LNCaP clone FGC (cell line): ENCODE data around the gene DAO.

Experiments
- DNase-seq: peaks from one replicate; pipeline ENCODE4 v3.0.0-alpha.2; 2011; ENCODE audit warnings: low read depth
- H3K4me3 ChIP-seq: 2 replicates; pipeline ENCODE4 v1.5.1; 2011; ENCODE audit warnings: mild to moderate bottlenecking, low read depth, low read length, control low read depth
- TF ChIP-seq, protein P1 (sequence below): IDR thresholded peaks from 2 replicates; pipeline ENCODE4 v1.5.1; 2012; ENCODE audit warnings: mild to moderate bottlenecking; ENCODE audit not compliant: control insufficient read depth, insufficient read depth; ENCODE audit errors: extremely low read depth

Gene DAO

GRCh38 chr12:108890208-108890607 is 10.3 kb downstream of the DAO start:
- no peak overlapping the region for H3K4me3 ChIP-seq
- TF ChIP-seq, protein P1, sequence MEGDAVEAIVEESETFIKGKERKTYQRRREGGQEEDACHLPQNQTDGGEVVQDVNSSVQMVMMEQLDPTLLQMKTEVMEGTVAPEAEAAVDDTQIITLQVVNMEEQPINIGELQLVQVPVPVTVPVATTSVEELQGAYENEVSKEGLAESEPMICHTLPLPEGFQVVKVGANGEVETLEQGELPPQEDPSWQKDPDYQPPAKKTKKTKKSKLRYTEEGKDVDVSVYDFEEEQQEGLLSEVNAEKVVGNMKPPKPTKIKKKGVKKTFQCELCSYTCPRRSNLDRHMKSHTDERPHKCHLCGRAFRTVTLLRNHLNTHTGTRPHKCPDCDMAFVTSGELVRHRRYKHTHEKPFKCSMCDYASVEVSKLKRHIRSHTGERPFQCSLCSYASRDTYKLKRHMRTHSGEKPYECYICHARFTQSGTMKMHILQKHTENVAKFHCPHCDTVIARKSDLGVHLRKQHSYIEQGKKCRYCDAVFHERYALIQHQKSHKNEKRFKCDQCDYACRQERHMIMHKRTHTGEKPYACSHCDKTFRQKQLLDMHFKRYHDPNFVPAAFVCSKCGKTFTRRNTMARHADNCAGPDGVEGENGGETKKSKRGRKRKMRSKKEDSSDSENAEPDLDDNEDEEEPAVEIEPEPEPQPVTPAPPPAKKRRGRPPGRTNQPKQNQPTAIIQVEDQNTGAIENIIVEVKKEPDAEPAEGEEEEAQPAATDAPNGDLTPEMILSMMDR: no peak
- no peak for DNase-seq

DNA sequence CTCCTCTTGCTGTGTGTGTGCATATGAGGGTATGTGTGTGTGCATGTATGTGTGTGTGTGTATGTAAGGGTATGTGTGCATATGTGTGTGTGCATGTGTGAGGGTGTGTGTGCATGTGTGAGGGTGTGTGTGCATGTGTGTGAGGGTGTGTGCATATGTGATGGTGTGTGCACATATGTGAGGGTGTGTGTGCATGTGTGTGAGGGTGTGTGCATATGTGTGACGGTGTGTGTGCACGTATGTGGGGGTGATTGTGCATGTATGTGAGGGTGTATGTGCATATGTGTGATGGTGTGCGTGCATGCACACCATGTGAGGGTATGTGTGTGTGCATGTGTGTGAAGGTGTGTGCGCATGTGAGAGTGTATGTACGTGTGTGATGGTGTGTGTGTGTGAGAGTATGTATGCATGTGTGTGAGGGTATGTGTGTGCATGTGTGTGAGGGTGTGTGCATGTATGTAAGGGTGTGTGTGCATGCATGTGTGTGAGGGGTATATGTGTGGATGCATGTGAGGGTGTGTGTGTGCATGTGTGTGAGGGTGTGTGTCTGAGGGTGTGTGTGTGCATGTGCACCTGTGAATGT is 15.4 kb downstream of the DAO start:
- no peak for DNase-seq
- H3K4me3 ChIP-seq: no peak overlapping the region
- TF ChIP-seq, protein P1: no peak

DNA sequence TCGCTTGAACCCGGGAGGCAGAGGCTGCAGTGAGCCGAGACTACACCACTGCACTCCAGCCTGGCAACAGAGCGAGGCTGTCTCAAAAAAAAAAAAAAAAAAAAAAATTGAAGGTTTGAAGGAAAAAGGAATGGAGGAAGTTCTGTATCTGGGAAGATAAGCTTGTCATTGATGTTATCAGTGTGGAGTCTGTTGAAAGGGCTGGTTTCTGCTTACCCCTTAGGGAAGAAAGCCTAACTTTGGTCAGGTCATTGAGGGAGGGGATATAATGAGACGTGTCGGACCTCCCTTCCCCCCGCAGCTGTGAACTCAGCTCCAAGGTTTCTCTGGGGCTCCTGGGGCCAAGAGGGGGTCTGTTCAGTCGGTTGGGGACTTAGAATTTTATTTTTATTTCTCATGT is 16.4 kb downstream of the DAO start:
- no peak for DNase-seq
- TF ChIP-seq, protein P1: no peak
- no peak overlapping the region for H3K4me3 ChIP-seq

DNA sequence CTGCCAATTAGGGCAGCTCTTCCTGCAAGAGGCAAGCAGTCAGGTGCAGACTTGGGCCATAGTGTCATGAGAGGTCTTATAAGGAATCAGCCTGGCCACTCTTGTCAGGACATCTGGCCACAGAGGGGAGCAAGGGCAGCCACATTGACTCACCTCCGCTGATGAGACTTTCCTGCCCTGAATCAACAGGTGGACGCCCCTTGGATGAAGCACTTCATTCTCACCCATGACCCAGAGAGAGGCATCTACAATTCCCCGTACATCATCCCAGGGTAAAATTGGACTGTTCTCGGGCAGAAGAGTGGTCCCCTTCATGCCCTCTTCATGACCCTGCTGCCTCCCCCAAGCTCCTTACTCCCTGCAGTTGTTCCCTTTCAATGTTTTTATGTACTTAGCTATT is 16.9 kb downstream of the DAO start:
- H3K4me3 ChIP-seq: no peak overlapping the region
- DNase-seq: no peak
- TF ChIP-seq, protein P1: no peak

- DNase-seq: no peak
- TF ChIP-seq, protein P1: no peak
- no peak overlapping the region for H3K4me3 ChIP-seq
Observed at GRCh38 chr12:108899145-108899544, 19.3 kb downstream of the DAO start.

DNA sequence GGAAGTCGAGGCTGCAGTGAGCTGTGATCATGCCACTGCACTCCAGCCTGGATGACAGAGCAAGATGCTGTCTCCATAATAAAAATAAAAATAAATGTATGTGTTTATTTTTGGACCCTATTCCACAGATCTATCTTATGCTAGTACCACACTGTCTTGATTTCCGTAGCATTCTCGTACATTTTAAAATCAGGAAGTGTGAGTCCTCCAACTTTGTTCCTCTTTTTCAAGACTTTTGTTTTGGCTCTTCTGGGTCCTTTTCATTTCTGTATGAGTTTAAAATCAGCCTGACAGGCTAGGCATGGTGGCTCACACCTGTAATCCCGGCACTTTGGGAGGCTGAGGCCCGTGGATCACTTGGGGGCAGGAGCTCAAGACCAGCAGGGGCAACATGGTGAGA is 25.8 kb downstream of the DAO start:
- no peak overlapping the region for H3K4me3 ChIP-seq
- TF ChIP-seq, protein P1: no peak
- DNase-seq: no peak

- DNase-seq: no peak
- no peak overlapping the region for H3K4me3 ChIP-seq
- TF ChIP-seq, protein P1: no peak
Observed at GRCh38 chr12:108906971-108907370, 27.1 kb downstream of the DAO start.
